ENCODE results near the gene APOBEC2.

The APOBEC2 gene

DNA sequence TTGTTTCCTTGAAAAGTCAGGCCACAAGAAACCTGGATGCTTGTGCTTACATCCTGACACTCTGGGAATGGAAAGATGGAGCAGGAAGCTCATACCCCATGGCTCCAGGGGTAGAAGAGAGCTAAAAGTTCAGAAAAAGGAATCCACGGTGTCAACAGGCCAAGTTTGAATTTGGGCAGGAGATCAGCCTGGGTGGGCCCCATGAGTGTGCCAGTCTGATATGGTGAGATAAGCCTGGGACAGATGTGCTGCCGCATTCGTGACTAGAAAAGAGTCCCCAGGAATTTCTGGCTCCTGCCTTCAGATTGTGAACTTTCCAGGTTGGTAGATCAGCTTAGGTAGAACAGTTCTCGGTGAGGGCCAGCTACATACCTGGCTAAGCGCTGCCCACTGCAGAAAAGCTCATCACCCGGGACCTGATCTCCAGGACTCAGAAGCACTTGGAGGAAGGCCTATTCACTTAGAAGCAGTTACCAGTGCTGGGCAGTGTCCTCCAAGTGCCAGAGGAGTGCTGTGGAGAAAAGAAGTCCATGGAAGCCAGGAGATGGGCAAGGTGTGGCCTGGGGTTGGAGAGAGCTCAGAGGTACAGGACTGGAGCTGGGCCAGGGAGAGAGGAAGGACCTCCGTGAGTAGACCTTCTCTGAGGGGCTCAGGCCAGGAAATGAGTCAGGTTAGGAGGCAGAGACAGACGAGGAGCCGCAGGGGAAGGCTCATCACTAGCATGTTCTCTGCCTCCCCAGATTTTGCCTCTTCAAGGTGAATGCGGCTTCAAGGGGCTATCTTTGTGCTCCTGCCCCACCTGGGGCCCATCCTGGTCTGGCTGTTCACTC is 10.6 kb upstream of the APOBEC2 start, which contains the start of gene TSPO2:
Gene TSPO2 (plus strand): TSS at position 242 of the 830 bp plus-strand sequence. CDS start 519 bp downstream, at position 761.
- DNase-seq (ENCODE audit: low read depth), result no peak
- TF ChIP-seq, protein P1, sequence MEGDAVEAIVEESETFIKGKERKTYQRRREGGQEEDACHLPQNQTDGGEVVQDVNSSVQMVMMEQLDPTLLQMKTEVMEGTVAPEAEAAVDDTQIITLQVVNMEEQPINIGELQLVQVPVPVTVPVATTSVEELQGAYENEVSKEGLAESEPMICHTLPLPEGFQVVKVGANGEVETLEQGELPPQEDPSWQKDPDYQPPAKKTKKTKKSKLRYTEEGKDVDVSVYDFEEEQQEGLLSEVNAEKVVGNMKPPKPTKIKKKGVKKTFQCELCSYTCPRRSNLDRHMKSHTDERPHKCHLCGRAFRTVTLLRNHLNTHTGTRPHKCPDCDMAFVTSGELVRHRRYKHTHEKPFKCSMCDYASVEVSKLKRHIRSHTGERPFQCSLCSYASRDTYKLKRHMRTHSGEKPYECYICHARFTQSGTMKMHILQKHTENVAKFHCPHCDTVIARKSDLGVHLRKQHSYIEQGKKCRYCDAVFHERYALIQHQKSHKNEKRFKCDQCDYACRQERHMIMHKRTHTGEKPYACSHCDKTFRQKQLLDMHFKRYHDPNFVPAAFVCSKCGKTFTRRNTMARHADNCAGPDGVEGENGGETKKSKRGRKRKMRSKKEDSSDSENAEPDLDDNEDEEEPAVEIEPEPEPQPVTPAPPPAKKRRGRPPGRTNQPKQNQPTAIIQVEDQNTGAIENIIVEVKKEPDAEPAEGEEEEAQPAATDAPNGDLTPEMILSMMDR (conservative IDR thresholded peaks at IDR 0.05; ENCODE audit: low read depth, low read length), result no peak
- H3K4me3 ChIP-seq (ENCODE audit: low read depth, low read length), result no peak within 1 kb of the TSS

GRCh38 chr6:41043151-41043550 is 9.9 kb upstream of the APOBEC2 start:
- TF ChIP-seq, protein P1 (conservative IDR thresholded peaks at IDR 0.05; ENCODE audit: low read depth, low read length), result no peak
- DNase-seq (ENCODE audit: low read depth), result no peak
- no peak overlapping the region for H3K4me3 ChIP-seq (ENCODE audit: low read depth, low read length)

DNA sequence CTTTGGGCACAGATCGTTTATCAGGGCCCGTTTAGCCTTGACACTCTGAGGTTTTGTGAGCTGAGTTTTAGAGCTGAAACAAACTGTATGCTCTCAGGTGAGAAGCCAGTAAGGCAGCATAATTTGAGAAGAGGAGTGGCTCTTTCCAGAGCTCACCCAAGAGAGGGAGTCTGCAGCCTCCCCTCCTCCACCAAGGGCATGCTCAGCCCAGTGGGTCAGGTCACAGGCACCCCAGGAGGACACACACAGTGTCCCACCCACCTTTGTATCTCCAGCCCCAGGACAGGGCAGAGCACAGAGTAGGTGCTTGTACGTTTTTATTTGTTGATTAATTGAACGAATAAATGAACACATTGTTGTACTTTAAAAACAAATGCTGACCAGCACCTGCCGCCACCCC is 7.3 kb upstream of the APOBEC2 start:
- TF ChIP-seq, protein P1 (conservative IDR thresholded peaks at IDR 0.05; ENCODE audit: low read depth, low read length), result no peak
- H3K4me3 ChIP-seq (ENCODE audit: low read depth, low read length), result no peak overlapping the region
- DNase-seq (ENCODE audit: low read depth), result no peak

- TF ChIP-seq, protein P1 (conservative IDR thresholded peaks at IDR 0.05; ENCODE audit: low read depth, low read length), result no peak
- H3K4me3 ChIP-seq (ENCODE audit: low read depth, low read length), result no peak overlapping the region
- DNase-seq (ENCODE audit: low read depth), result no peak
Observed at GRCh38 chr6:41046084-41046483, 6.9 kb upstream of the APOBEC2 start.

DNA sequence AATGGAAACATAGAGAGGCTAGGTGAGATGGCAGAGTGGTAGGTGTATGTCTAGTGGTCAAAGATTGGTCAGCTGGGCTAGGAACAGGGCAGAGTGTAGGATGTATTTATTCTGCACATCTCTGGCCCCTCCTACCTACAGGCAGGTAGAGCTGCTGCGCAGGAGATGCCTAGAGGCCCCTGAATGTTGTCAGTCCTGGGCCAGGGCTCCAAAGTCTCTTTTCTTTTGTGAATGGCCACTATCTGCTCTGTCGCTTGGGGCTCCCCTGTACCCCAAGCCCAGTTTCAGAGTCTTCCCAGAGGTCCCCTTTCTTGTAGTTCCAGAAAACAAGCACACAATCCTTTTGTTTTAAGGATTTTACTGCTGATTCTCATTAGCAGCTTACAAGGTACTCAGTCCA is 5.7 kb upstream of the APOBEC2 start:
- DNase-seq (ENCODE audit: low read depth), result no peak
- H3K4me3 ChIP-seq (ENCODE audit: low read depth, low read length), result no peak overlapping the region
- TF ChIP-seq, protein P1 (conservative IDR thresholded peaks at IDR 0.05; ENCODE audit: low read depth, low read length), result no peak

DNA sequence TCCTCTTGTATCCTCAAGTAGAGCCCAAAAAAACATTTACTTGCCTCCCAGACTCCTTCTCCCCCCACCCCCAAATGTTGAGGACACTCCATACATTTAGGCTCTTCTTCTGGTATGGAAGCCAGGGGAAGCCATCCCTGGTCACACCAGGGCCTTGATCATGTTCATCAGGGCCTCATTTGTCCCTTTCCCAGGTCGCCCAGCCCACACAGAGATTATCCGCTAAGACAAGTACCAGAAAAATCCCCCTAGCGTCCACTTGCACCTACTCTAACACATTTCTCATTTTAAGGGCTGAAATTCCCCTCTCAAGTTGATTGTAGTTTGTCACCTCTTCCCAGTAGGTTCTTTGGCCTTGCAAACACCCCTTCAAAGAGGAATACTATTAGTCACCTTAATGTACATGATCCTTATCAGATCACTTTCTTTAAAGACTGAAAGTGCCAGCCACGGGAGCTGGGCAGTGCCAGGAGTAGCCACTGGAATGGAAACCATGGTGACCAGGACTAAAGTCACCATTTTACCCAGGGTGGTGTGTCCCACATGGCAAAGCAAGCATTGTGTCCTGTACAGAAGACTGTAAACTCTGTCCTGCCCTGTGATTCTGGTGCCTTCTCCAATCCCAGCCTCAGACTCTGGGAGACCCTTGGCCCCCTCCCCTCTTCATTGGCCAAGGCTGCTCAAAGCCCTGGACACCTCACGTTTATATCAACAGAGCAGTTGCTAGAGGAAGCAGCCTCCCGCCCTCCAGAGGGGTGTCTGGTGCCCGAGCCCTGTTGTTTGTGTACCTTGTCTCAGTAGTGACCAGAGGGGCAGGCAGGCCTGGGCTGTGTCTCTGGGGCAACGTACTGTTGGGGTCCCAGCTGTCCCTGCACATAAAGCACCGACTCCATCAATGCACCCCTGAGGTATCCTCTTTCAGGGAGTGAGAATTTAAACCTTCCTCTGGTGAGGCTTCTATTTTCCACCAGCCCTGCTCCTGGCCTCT is 5.0 kb upstream of the APOBEC2 start:
- no peak for DNase-seq (ENCODE audit: low read depth)

More for the DNA sequence above, 5.0 kb upstream of the APOBEC2 start:
- TF ChIP-seq, protein P1 (conservative IDR thresholded peaks at IDR 0.05; ENCODE audit: low read depth, low read length), result no peak
- no peak overlapping the region for H3K4me3 ChIP-seq (ENCODE audit: low read depth, low read length)

Measured in choroid plexus epithelial cell (primary cell).